ENCODE measurements around the gene HPS5. TPM values are rescaled to one million over a fixed set of nuclear protein-coding genes. Genes with fewer than 3 reads are reported as not detected.

Gene HPS5
- total and polyA plus RNA-seq, 2 donors (not counting 3 experiments of a cell fraction or from before 2014, with no cell fraction given): 4.7 to 14.1 TPM

DNA sequence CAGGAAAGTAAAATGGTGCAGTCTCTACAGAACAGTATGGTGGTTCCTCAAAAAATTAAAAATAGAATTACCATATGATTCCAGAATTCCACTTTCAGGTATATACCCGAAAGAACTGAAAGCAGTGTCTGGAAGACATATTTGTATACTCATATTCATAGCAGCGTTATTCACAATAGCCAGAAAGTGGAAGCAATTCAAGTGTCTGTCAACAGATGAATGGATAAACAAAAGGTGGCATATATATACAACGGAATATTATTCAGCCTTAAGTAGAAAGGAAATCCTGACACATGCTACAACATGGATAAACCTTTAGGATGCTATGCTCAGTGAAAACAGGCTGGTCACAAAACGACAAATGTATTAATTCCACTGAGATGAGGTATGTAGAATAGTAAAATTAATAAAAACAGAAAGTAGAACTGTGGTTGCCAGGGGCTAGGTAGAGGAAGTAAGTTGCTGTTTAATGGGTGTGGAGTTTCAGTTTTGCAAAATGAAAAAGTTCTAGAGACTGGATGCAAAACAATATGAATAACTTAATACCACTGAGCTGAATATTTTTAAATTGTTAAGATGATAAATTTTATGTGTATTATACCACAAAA lies 41.4 kb downstream of the HPS5 start:
- no peak overlapping the region for H3K4me3 ChIP-seq (replicated peaks in 1 of 3; ENCODE audit: insufficient read depth in 1 of 3, low read depth in 1 of 3, low read length in 3 of 3)
- no peak for FAIRE-seq
- CTCF ChIA-PET: interaction anchor here (1.1 kb wide), 1 partner anchor 37 kb away, joined by 3 read pairs; no protein-coding TSS in a partner anchor
- BruUV-seq (replicated peaks): no TSS peak
- H3K4me1 ChIP-seq (ENCODE audit: control insufficient read depth, extremely low read depth, insufficient read depth, low read length): no peaks in the 10 kb centered on the region
- H4K20me1 ChIP-seq (replicated peaks; ENCODE audit: control insufficient read depth, extremely low read depth, insufficient read depth, low read length): no peaks in the 10 kb centered on the region
- no peak overlapping the region for H2AFZ ChIP-seq (ENCODE audit: low read depth, low read length)
- TF ChIP-seq JUN (IDR thresholded peaks at IDR 0.05; ENCODE audit: borderline replicate concordance, insufficient read depth, insufficient read length, low read depth) (no peak), POLR2A (IDR thresholded peaks at IDR 0.05; ENCODE audit: low read depth, low read length) (no peak), EZH2 (IDR thresholded peaks at IDR 0.05; ENCODE audit: borderline replicate concordance, low read depth, low read length, severe bottlenecking) (no peak), MYC (IDR thresholded peaks at IDR 0.05; ENCODE audit: low read depth, low read length) (no peak), FOS (IDR thresholded peaks at IDR 0.05; ENCODE audit: borderline replicate concordance, insufficient read depth, low read length) (no peak), GATA2 (IDR thresholded peaks at IDR 0.05; ENCODE audit: insufficient read depth, insufficient read length, low read depth, low read length) (no peak), POLR2AphosphoS5 (IDR thresholded peaks at IDR 0.05; ENCODE audit: insufficient read depth, low read depth, low read length) (no peak)
- TF ChIP-seq, protein P1, sequence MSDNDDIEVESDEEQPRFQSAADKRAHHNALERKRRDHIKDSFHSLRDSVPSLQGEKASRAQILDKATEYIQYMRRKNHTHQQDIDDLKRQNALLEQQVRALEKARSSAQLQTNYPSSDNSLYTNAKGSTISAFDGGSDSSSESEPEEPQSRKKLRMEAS (IDR thresholded peaks at IDR 0.05; ENCODE audit: insufficient read depth, insufficient read length): no peak
- TF ChIP-seq, protein P2, sequence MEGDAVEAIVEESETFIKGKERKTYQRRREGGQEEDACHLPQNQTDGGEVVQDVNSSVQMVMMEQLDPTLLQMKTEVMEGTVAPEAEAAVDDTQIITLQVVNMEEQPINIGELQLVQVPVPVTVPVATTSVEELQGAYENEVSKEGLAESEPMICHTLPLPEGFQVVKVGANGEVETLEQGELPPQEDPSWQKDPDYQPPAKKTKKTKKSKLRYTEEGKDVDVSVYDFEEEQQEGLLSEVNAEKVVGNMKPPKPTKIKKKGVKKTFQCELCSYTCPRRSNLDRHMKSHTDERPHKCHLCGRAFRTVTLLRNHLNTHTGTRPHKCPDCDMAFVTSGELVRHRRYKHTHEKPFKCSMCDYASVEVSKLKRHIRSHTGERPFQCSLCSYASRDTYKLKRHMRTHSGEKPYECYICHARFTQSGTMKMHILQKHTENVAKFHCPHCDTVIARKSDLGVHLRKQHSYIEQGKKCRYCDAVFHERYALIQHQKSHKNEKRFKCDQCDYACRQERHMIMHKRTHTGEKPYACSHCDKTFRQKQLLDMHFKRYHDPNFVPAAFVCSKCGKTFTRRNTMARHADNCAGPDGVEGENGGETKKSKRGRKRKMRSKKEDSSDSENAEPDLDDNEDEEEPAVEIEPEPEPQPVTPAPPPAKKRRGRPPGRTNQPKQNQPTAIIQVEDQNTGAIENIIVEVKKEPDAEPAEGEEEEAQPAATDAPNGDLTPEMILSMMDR (IDR thresholded peaks at IDR 0.05; ENCODE audit: extremely low read depth in 1 of 2, insufficient read depth in 1 of 2, low read depth in 1 of 2, low read length in 2 of 2): no peak
- DNase-seq (ENCODE audit: low read depth, low spot score): no peak
- no peak overlapping the region for H3K9ac ChIP-seq (replicated peaks; ENCODE audit: extremely low read depth, insufficient read depth, low read length)
- intact Hi-C loops (cut with micrococcal nuclease) (no loop called here), dilution Hi-C loops (cut with MboI; ENCODE audit: extremely low pct_ligation_motif_present, low sequenced_read_pairs) (no loop called here)
- no peaks in the 10 kb centered on the region for H3K9me1 ChIP-seq (replicated peaks; ENCODE audit: control insufficient read depth, extremely low read depth, insufficient read depth, low read length)
- peaks cover 2 to 7% of the 10 kb centered on the region in 2 experiments for H3K36me3 ChIP-seq (ENCODE audit: control insufficient read depth in 2 of 2, extremely low read depth in 1 of 2, insufficient read depth in 2 of 2, low read length in 2 of 2)
- H3K9me3 ChIP-seq (replicated peaks; ENCODE audit: control insufficient read depth, insufficient read depth, low read length): no peaks in the 10 kb centered on the region
- no peak overlapping the region for H3K27ac ChIP-seq (ENCODE audit: insufficient read depth, low read depth, low read length)
- POLR2A ChIA-PET: no interaction called here
- no peaks in the 10 kb centered on the region for H3K79me2 ChIP-seq (ENCODE audit: control insufficient read depth, insufficient read depth, low read length)
- H3K27me3 ChIP-seq (ENCODE audit: control insufficient read depth in 2 of 2, insufficient read depth in 2 of 2, low read length in 2 of 2): no peaks in the 10 kb centered on the region
- H3K4me2 ChIP-seq (ENCODE audit: insufficient read depth, low read length): no peak overlapping the region

Measured in endothelial cell of umbilical vein (primary cell).